Measurements from ENCODE around the gene DTNA.
"Not testable (repeated sequence)": the region's sequence is repeated elsewhere in the genome, so short reads cannot be mapped to it uniquely, and the experiment has no call there.

DTNA gene

DNA sequence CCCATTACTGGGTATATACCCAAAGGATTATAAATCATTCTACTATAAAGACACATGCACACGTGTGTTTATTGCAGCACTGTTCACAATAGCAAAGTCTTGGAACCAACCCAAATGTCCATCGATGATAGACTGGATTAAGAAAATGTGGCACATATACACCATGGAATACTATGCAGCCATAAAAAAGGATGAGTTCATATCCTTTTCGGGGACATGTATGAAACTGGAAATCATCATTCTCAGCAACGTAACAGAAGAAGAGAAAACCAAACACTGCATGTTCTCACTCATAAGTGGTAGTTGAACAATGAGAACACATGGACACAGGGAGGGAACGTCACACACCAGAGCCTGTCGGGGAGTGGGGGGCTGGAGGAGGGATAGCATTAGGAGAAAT lies 15.6 kb downstream of the DTNA start:
- not testable (repeated sequence) for DNase-seq (ENCODE audit: low read depth in 2 of 2)

DNA sequence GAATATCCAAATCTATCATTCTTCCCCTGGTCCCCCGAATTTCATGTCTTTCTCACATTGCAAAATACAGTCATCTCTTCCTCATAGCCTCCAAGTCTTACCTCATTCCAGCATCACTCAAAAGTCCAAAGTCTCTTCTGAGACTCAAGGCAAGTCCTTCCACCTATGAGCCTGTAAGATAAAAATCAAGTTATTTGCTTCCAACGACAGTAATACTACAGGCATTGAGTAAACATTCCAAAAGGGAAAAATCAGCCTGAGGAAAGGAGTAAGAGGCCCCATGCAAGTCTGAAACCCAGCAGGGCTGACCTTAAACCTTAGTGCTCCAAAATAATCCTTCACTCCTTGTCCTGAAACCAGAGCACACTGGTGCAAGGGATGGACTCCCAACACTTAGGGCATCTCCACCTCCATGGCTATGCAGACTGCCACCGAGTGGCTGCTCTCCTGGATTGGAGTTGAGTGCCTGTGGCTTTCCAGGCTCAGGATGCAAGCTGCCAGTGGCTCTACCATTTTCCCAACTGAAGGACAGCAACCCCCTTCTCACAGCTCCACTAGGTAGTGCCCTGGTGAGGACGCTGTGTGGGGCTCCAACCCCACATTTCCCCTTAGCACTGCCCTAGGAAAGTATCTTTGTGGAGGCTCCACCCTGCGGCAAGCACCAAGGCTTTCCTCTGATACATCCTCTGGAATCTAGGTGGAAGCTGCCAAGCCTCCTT lies 16.3 kb downstream of the DTNA start:
- no peak for DNase-seq (ENCODE audit: low read depth in 2 of 2)

DNA sequence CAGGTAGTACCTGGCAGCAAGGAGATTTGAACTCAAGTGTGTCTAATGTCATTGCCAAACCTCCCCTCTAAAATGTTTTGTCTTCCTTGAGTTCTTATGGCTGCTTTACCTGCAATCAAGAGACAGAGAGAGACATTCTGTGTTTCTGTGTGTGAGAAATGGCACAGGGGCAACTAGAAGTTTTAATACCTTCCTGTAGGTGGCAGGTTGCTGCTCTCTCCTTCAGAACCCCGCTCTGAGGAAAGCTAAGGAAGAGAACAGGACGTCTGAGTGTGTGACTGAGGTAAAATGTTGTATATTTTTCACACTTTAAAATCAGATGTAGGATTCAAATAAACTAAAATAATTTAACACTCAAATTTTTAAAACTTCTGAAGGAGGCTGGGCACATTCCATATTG lies 19.2 kb downstream of the DTNA start:
- DNase-seq (ENCODE audit: low read depth in 2 of 2) = no peak

DNA sequence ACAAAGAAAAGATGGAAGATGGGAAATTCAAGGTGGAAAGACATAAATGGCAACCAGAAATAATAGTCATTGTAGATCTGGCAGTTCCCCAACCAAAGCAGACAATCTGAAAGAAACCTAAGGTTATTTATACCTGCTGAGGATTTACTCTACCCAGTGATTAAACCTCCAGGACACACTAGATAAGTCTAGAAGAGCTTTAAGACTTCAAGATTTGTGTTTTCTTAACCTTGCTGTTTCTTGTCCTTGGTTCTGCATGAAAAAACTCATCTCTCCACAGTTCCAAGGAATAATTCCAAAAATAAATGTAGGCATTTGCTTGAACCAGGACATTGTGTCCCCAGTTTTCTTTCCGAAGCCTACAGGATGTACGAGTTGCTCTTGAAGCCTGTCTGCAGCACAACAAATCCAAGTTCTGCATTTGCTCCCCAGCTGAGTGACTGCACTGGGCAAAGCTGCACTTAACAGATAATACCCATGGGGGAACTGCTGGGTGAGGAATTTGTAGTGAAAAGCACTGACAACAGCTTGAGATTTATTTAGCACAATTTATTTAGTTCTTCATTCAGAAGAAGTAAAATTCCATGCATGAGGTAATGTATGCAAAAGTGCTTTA lies 19.8 kb downstream of the DTNA start:
- no peak for DNase-seq (ENCODE audit: low read depth in 2 of 2)

DNA sequence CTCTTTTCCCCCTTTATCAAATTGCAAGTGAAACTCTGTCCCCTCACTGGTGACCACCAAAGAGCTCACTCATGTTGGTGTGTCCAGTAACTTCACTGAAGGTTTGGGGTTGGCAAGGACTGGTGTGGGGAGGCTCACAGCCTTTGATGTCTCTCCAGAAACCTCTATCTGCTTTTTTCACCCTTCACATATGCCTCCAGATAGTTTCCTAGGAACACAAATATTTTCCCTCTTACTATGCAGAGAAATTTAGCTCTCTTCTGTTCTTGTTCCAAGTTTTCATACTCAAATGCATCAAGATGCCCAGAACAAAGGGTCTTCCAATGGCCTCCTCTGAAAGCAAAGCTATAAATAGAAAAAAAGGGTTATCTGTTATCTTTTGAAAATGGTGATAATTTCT lies 20.7 kb downstream of the DTNA start:
- DNase-seq (ENCODE audit: low read depth in 2 of 2) = no peak

DNA sequence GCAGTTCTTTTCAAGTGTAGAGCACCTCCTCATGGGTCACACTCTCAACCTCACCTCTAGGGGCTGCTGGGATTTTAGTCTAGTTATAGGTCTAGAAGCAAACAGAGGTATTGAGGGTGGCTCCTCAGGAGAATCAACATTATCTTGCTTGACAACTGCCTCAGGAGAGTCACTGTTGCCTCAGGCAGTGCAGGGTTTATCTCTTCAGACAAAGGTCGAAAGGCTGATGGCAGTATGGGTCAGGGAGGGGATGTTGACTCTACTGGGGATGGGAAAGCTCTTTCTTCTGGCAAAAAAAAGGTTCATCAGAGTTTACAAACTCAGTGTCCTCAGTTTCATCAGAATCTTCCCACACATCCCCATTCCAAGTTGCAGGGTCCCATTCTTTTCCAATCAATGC lies 24.0 kb downstream of the DTNA start:
- DNase-seq (ENCODE audit: low read depth in 2 of 2) = no peak

DNA sequence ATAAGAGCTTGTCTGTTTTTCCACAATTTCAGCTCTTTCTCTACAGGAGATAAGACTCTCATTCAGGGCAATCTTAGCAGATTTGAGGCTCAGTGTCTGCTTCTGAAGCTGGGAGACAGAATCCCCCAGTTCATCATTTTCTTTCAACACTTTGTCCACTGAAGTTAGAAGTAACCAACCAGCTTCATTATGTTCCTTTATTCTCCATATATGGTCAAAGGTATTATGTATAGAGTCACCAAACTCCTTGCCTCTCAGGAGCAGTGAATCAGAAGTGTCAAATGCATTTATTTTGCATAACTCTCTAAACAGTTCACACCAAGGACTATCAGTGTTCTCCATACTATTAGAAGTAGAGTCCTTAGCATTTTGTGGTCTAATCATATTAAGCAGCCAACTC lies 24.4 kb downstream of the DTNA start:
- DNase-seq (ENCODE audit: low read depth in 2 of 2) = not testable (repeated sequence)

DNA sequence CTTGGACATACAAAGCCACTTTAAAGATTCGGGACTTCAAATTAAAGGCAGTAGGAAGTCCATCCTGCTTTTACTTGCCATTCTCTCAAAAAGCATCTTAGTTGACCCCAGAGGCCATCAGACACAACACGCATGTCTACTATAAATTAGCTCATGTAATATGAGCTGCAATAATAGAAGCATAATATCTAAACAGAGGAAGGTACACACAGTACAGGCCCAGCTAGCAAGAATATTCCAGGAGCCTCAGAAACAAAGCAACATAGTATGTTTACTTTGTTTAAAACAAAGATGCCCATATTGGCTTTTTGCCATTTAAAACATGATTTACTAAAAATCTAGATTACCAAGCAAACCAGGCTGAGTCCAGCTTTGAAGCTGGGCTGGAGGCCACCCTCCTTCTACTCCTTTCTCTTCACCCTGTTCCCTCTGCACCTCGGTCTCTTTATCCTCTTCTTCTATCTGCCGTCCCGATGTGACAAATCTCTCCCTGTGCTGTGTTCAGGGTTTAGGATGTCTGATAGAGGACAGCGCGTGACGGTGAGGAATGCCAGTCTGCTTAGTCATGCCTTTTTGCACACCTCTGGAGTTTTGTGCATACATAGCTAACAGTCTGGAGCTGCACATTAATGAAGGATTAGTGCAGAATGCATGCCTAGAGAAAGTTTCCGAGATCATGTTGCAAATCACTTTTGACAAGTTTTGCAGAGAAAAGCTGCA lies 28.2 kb downstream of the DTNA start:
- no peak for DNase-seq (ENCODE audit: low read depth in 2 of 2)

DNA sequence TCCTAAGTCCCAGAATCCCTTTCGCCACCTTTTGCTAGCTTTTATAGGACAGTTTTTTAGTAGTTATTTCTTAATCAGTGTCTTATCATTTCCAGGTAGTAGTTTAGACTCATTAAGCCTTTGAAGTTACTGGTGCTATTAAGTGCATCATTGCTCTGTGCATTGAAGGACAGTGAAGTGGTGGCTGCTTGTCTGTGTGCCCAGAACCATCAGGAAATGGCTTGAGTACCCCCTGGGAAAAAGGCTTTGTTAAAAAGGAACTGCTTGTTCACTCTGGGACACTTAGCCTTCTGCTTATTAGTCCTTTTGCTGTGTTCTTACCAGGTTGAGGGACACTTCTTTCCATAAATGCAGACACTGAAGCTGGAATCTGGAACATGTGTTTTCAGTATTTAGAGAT lies 30.0 kb downstream of the DTNA start:
- no peak for DNase-seq (ENCODE audit: low read depth in 2 of 2)

DNA sequence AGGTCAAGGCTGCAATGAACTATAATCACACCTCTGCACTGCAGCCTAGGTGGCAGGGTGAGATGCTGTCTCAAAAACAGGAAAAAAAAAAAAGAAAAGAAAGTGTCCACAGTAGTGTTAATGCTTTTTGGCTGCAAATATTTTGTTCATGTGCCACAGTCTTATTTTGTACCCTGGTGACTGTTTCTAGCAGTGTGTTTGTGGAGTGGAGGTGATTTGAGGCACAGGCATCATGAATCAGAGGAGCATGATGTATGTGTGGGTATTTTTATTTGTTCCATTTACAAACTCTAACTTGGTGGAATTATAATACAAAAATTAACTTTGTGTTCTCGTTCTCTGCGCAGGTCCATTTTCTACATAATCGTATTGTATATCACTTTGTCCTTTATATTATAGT lies 30.6 kb downstream of the DTNA start:
- no peak for DNase-seq (ENCODE audit: low read depth in 2 of 2)

DNA sequence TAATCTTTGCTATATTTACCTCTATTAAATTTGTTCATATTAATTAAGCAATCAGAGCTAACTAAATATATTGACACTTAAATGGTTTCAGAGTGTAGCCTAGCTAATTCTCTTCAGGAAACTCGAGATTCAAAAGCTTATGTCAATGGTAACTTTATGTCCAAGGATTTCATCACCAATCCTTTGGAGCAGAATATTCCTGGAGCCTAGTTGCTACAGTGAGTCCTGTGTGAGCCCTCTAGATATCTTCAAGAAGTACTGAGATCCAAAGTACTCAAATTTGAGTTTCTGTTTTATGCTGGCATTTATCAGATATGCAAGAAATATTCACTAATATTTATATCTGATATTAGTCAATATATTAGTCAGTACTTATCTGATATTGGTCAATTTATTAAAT lies 31.3 kb downstream of the DTNA start:
- no peak for DNase-seq (ENCODE audit: low read depth in 2 of 2)

DNA sequence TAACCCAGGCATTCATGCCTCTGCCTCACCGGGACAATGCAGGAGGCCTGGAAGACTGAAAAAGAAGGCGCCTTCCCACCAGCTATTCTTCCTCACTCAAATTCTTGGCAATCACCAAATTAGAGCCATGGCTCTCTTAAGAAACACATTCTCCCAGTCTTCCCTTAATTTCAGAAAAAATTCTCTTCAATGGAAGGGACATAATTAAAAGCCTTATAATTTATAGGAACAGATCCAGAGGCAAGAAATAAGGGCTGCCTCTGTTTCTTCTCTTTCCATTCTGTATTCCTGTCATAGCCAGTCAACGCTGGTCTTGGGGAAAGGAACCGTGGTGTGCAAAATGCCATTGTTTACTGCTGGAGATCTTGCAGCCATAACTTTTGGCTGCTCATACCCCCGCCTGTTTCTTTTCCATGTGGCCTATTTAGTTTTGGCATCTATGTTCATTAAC lies 32.8 kb downstream of the DTNA start:
- DNase-seq (ENCODE audit: low read depth in 2 of 2) = no peak

DNA sequence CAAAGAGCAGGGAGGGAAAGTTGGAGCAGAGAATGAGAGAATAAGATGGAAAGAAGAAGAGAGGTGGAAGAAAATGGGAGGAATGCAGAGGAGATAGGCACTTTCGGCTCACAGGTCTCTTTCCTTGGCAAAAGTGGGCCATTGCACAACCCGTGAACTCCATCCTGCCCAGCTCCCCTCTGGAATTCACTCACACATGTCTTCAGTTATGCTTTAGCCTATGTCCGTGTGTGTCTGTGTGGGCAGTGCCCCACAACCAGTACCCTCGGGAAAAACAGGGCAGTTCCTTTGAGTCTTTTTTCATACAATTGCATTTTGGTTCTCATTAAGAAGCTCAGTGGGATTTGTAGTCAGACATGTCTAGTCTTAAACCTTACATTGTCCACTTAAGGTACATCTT lies 34.5 kb downstream of the DTNA start:
- DNase-seq (ENCODE audit: low read depth in 2 of 2) = no peak

DNA sequence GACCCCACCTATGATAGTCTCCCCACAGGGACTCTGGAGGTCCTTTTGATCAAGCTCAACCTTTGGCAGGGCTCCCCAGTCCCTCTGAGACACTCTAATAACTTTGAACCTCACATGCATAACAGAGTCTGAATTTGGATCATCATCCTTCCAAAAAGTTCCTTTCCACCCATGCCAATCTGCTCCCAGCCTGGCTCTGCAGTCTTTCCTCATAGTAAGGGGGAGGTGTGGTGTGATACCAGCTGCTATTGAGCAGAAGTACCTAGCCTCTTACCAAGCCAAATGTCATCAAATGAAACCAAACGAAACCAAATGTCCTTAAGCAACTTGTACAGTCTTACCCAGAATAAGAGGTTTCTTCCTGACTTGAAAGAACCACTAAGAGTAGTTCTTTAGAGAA lies 36.5 kb downstream of the DTNA start:
- DNase-seq (ENCODE audit: low read depth in 2 of 2) = no peak

DNA sequence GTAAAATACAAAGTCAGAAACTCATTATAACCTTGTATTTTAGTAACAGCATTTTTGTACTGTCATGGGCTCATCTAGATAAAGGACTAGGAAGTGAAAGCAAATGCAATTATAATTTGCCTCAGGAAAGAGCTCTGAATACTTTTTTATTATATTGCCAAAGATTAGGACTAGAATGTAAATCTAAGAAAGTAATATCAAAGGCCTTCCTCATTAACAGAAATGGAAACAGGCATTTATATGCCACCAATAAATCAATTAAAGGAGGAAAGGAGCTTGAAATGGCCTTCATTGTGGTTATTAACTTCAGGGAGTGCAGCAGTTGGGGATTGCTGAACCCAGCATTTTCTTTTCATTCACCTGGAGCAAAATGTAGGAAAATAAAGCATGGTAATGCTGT lies 39.6 kb downstream of the DTNA start:
- no peak for DNase-seq (ENCODE audit: low read depth in 2 of 2)

DNA sequence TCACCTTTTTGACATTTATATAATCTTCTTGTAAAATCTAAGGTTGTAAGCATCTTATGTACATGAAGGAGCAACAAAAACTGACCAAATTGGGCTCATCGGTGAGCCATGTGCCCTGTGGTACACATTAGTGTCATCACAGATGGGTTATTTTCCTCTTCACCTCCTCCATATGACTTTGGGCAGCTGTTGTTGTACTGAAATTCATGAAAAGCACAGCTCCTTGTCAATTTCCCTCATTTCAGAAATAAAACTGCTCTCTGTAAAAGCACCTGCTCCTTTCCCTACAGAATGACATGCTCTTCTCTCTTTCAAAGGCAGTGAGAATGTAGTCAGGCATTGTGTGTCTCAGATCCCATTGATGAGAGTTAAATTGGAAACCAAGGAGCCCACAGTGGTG lies 42.0 kb downstream of the DTNA start:
- no peak for DNase-seq (ENCODE audit: low read depth in 2 of 2)

DNA sequence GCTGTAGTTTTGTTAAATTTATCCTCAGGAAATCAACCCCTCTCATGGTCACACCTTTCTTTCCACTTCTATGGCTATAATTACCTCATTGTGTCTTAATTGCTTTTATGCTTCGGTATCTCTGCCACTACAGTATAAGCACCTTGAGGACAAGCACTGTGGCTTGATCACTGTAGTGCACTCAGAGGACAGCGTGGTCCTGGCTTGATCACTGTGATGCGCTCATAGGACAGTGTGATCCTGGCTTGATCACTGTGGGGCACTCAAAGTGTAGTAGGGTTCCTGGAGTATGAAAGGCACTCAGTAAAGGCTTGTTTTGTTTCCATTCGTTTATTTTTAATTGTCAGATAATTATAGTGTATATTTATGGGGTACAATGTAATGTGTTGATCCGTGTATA lies 44.2 kb downstream of the DTNA start:
- no peak for DNase-seq (ENCODE audit: low read depth in 2 of 2)

DNA sequence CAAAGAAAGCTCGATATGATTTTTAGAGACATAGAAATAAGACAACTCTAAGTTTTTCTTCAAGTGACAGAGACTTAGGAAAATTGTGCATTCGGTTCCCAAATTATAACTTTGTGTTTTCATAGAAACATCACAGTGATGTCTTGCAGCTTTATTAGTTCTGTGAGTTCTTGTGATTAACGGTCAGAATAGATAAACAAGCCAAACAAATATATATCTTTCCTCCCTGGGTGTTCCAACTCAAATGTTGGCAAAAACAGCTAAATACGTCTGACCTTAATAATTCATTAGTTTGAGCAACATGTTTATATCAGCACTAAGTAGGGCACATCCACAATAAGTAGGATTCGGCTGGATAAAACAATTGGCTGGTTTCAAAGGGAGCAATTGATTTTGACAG lies 47.6 kb downstream of the DTNA start:
- no peak for DNase-seq (ENCODE audit: low read depth in 2 of 2)

DNA sequence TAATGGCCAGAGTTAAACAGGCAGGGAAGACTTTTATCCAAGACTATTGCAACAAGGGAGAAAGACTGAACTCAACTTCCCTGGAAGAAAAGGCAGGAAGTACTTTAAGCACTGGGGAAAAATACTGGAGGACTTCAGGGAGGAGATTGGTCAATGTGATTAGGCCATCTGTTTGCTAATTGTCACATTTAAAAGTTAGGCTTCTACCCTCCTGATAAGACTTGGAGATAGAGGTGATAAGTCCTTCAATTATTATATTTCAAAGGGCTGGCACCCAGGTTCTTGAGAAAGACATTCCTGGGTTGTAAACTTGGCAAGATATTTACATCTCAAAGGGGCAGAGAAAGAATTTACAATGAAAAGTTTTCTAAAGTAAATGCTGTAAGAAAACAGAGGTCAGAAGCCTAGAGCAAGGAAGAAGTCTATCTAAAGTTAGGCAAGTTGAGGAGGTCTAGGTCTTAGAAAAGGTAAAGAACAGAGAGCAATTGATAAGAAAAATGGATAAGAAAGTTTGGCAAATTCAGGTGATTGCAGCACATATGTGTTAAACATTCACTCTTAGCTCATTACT lies 48.4 kb downstream of the DTNA start:
- DNase-seq (ENCODE audit: low read depth in 2 of 2) = no peak

DNA sequence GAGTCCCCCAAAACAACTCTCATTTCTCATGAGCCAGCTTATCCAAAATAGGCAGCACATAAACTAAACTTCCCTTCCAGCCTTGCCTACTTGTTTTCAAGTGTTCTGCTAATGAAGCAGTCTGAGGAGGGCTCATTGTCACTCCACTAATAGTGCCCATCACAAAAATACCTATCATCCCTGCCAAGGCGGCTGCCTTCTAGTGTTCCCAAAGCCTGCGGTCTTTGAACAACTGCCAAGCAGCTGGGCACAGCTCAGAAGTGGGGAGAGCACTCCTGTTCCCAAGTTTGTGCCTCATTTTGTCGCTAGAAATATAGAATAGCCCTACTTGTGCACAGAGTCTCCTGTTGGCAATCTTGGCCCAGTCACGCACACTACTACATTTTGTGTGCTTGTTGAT lies 50.3 kb downstream of the DTNA start:
- no peak for DNase-seq (ENCODE audit: low read depth in 2 of 2)

DNA sequence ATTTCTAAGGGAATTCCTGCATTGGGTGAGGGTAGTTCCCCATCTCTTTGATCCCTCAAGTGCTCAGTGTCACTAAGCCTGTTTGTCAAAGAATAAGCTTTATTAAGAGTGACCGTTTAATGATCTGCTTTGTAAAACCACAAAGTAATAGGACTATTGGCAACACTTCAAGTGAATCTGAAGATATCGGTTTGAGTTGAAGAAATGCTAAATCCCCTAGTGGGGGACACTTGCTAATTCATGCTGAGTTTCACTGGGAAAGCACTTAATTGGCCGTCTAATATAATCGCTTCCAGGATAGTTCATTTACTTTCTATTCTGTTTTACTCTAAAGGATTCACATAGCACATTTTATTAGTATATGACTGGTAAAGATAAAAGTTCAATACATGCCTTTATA lies 54.4 kb downstream of the DTNA start:
- no peak for DNase-seq (ENCODE audit: low read depth in 2 of 2)

DNA sequence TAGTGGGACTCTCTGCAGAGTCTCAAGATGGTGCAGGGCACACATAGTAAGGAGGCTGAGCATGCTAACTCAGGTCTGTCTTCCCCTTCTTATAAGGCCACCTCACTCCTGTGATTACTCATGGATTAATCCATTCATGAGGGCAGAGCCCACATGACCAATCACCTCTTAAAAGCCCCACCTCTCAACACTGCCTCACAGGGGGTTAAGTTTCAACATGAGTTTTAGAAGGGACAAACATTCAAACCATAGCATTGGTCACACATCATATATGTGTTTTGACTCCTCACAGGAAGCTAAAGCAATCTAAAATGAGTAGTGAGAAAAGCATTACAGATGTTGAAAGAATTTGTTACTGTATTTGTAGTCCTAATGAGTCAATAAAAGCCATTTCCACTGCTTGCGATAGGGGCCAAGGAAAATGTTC lies 57.5 kb downstream of the DTNA start:
- DNase-seq (ENCODE audit: low read depth in 2 of 2) = no peak

DNA sequence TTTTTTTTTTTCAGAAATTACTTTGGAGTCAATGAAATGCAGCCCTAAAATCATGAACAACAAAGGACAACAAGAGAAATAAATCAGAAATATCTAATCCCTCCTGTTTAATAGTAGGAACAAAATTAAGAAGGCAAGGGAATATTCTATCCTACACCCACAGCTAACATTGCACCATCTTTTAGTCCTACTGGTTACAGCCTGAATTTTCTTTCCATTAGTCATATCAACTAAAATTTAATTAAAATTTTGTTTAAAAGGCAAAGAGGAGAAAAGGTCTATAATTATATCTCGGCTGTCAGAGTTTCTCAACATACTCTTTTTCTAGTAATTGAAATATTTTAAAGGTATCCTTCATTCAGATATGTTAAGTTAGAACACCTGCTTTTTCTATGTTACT lies 61.9 kb downstream of the DTNA start:
- DNase-seq (ENCODE audit: low read depth in 2 of 2) = no peak
